ENCODE data around the gene CPE. TPM values are rescaled to one million over a fixed set of nuclear protein-coding genes. Genes with fewer than 3 reads are reported as not detected.

The CPE gene
- total RNA-seq, 3 donors from 2014 or later (not counting 1 experiment from before 2014, with no cell fraction given): not detected

GRCh38 chr4:165477799-165478198 lies 99.0 kb downstream of the CPE start:
- intact Hi-C loops (cut with micrococcal nuclease): no loop called here
- Histone ChIP-seq H3K27me3 (ENCODE audit: control insufficient read depth, insufficient read depth, low read length) (no peaks in the 10 kb centered on the region), H3K4me1 (ENCODE audit: control insufficient read depth, insufficient read depth, low read length) (no peaks in the 10 kb centered on the region), H3K4me3 (ENCODE audit: low read length) (no peak overlapping the region), H3K27ac (ENCODE audit: low read length) (no peak overlapping the region), H3K36me3 (ENCODE audit: control insufficient read depth, insufficient read depth, low read length) (no peaks in the 10 kb centered on the region), H3K9me3 (ENCODE audit: control insufficient read depth, insufficient read depth, low read length) (peaks cover 2% of the 10 kb centered on the region)
- no peak overlapping the region for H3K4me3 Mint-ChIP-seq
- no peak overlapping the region for H3K27ac Mint-ChIP-seq
- ATAC-seq (no peak), DNase-seq (no peak)
- no peaks in the 10 kb centered on the region for H3K4me1 Mint-ChIP-seq
- peaks cover 3 to 21% of the 10 kb centered on the region in 2 donors for H3K27me3 Mint-ChIP-seq (ENCODE audit: low read depth in 2 of 2)
- TF ChIP-seq CTCF (IDR thresholded peaks at IDR 0.05): no peak
- H3K9me3 Mint-ChIP-seq: peaks cover 2 to 3% of the 10 kb centered on the region in 2 donors
- 79% methylated on average over 4 of the region's 4 CpGs for WGBS (ENCODE audit: insufficient coverage)
- H3K36me3 Mint-ChIP-seq: no peaks in the 10 kb centered on the region

- Mint-ChIP-seq H3K27ac (no peak overlapping the region), H3K36me3 (no peaks in the 10 kb centered on the region), H3K27me3 (ENCODE audit: low read depth in 2 of 2) (peaks cover 3 to 19% of the 10 kb centered on the region in 2 donors), H3K4me3 (no peak overlapping the region), H3K4me1 (no peaks in the 10 kb centered on the region), H3K9me3 (peaks cover 2 to 3% of the 10 kb centered on the region in 2 donors)
- DNase-seq (no peak), ATAC-seq (no peak)
- H3K27me3 ChIP-seq (ENCODE audit: control insufficient read depth, insufficient read depth, low read length): no peaks in the 10 kb centered on the region
- no peak overlapping the region for H3K27ac ChIP-seq (ENCODE audit: low read length)
- no peaks in the 10 kb centered on the region for H3K4me1 ChIP-seq (ENCODE audit: control insufficient read depth, insufficient read depth, low read length)
- intact Hi-C loops (cut with micrococcal nuclease): no loop called here
- no peak for TF ChIP-seq CTCF (IDR thresholded peaks at IDR 0.05)
- no peak overlapping the region for H3K4me3 ChIP-seq (ENCODE audit: low read length)
- no peaks in the 10 kb centered on the region for H3K36me3 ChIP-seq (ENCODE audit: control insufficient read depth, insufficient read depth, low read length)
- H3K9me3 ChIP-seq (ENCODE audit: control insufficient read depth, insufficient read depth, low read length): no peaks in the 10 kb centered on the region
- WGBS (ENCODE audit: insufficient coverage): no CpG with 5 or more reads among the region's 1 CpG
These were observed 99.5 kb downstream of the CPE start for GRCh38 chr4:165478260-165478659.

- no peaks in the 10 kb centered on the region for H3K27me3 ChIP-seq (ENCODE audit: control insufficient read depth, insufficient read depth, low read length)
- no peaks in the 10 kb centered on the region for H3K4me1 Mint-ChIP-seq
- no peak for DNase-seq
These were observed 102.4 kb downstream of the CPE start for GRCh38 chr4:165481053-165481835.

More at GRCh38 chr4:165481053-165481835, 102.4 kb downstream of the CPE start:
- Mint-ChIP-seq H3K4me3 (no peak overlapping the region), H3K36me3 (no peaks in the 10 kb centered on the region), H3K27ac (no peak overlapping the region), H3K27me3 (ENCODE audit: low read depth in 2 of 2) (peaks cover 3 to 14% of the 10 kb centered on the region in 2 donors), H3K9me3 (no peaks in the 10 kb centered on the region)
- H3K27ac ChIP-seq (ENCODE audit: low read length): no peak overlapping the region
- intact Hi-C loops (cut with micrococcal nuclease): no loop called here
- no peak for ATAC-seq
- no peaks in the 10 kb centered on the region for H3K9me3 ChIP-seq (ENCODE audit: control insufficient read depth, insufficient read depth, low read length)
- no peaks in the 10 kb centered on the region for H3K4me1 ChIP-seq (ENCODE audit: control insufficient read depth, insufficient read depth, low read length)
- H3K4me3 ChIP-seq (ENCODE audit: low read length): no peak overlapping the region
- 79% methylated on average over 1 of the region's 3 CpGs for WGBS (ENCODE audit: insufficient coverage)
- TF ChIP-seq CTCF (IDR thresholded peaks at IDR 0.05): no peak
- no peaks in the 10 kb centered on the region for H3K36me3 ChIP-seq (ENCODE audit: control insufficient read depth, insufficient read depth, low read length)

Data from natural killer cell (primary cell).